ENCODE data around the gene CIAO1. TPM values are rescaled to one million over a fixed set of nuclear protein-coding genes. Genes with fewer than 3 reads are reported as not detected.

CIAO1 gene
- total and polyA plus RNA-seq, 10 donors = 31.3 to 122 (median 70.3) TPM

DNA sequence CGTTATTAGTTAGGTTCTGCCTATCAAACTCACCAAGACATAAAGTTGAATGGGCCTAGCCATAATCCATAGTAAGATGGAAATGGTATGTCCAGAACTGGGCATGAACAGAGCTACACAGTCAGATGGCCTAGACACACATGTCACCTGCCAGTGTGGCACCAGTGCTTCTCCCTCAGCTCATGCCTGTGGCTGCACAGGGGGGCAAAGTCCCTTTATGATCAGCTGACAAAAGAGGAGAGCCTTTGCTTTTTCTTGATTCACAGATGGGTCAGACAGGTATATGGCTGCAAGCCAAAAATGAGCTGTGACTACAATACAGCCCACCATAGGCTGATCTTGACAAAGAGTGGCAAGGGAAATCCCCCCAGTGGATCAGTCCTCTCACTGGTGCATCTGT is 29.1 kb upstream of the CIAO1 start:
- peaks cover 0 to 19% (median 0%) of the 10 kb centered on the region in 6 donors for H3K36me3 ChIP-seq
- TF ChIP-seq POLR2A (IDR thresholded peaks at IDR 0.05) = no peak
- TF ChIP-seq, protein P1, sequence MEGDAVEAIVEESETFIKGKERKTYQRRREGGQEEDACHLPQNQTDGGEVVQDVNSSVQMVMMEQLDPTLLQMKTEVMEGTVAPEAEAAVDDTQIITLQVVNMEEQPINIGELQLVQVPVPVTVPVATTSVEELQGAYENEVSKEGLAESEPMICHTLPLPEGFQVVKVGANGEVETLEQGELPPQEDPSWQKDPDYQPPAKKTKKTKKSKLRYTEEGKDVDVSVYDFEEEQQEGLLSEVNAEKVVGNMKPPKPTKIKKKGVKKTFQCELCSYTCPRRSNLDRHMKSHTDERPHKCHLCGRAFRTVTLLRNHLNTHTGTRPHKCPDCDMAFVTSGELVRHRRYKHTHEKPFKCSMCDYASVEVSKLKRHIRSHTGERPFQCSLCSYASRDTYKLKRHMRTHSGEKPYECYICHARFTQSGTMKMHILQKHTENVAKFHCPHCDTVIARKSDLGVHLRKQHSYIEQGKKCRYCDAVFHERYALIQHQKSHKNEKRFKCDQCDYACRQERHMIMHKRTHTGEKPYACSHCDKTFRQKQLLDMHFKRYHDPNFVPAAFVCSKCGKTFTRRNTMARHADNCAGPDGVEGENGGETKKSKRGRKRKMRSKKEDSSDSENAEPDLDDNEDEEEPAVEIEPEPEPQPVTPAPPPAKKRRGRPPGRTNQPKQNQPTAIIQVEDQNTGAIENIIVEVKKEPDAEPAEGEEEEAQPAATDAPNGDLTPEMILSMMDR (IDR thresholded peaks at IDR 0.05 in 8 of 11, conservative IDR thresholded peaks at IDR 0.05 in 3 of 11) = no peak
- TF ChIP-seq POLR2AphosphoS5 (IDR thresholded peaks at IDR 0.05) = no peak
- 93 to 100% (median 98%) methylated on average over 1 of the region's 1 CpG for WGBS, 5 donors
- H3K9me3 ChIP-seq = no peaks in the 10 kb centered on the region
- no peak overlapping the region for H3K27ac ChIP-seq
- no peak for DNase-seq
- intact Hi-C loops (cut with DNase I; ENCODE audit: low total_unique reads) = no loop called here
- H3K4me1 ChIP-seq = peaks cover 10 to 36% (median 26%) of the 10 kb centered on the region in 6 donors
- no peak overlapping the region for H3K4me3 ChIP-seq
- no peaks in the 10 kb centered on the region for H3K27me3 ChIP-seq (replicated peaks in 1 of 7)

DNA sequence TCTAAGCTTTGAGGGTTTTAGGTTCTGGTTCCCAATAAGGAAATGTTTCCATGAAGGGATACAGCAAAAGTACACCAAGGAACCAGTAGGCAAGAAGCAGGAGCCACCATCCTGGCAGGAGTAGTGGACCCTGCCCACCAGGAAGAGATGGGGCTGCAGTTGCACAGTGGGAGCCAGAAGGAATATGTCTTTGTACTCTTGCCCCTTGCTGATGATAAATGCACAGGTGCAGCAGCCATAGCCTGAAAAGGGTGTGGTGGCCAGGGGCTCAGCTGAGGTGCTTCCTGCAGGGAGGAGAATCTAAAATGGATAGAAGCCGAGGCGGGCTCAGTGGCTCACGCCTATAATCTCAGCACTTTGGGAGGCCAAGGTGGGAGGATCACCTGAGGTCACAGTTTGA is 27.8 kb upstream of the CIAO1 start:
- DNase-seq = no peak
- intact Hi-C loops (cut with DNase I; ENCODE audit: low total_unique reads) = no loop called here
- H3K27me3 ChIP-seq (replicated peaks in 1 of 7) = no peaks in the 10 kb centered on the region
- TF ChIP-seq, protein P1 (IDR thresholded peaks at IDR 0.05 in 8 of 11, conservative IDR thresholded peaks at IDR 0.05 in 3 of 11) = no peak
- TF ChIP-seq POLR2AphosphoS5 (IDR thresholded peaks at IDR 0.05) (no peak), POLR2A (IDR thresholded peaks at IDR 0.05) (no peak)
- no peak overlapping the region for H3K27ac ChIP-seq
- no peak overlapping the region for H3K4me3 ChIP-seq
- no peaks in the 10 kb centered on the region for H3K9me3 ChIP-seq
- H3K36me3 ChIP-seq = peaks cover 0 to 19% (median 0%) of the 10 kb centered on the region in 6 donors
- WGBS, 5 donors = 94 to 98% (median 96%) methylated on average over 3 of the region's 3 CpGs
- peaks cover 15 to 47% (median 40%) of the 10 kb centered on the region in 6 donors for H3K4me1 ChIP-seq

DNA sequence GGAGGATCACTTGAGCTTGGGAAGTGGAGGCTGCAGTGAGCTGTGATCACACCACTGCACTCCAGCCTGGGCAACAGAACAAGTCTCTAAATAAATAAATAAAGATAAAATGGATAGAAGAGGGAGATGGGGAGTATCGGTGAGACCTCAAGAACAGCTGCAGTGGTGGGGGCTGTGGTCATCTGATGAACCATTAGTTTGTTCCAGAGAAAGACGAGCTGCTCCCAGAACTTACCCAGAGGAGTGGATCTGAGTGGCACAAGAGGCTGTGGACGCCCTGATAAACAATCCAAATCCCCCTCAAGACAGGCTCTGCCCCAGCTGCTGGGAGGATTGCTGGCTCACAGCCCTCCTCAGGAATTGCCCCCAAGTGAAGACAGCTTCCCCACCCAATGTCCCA is 26.9 kb upstream of the CIAO1 start:
- intact Hi-C loops (cut with DNase I; ENCODE audit: low total_unique reads) = no loop called here
- Histone ChIP-seq H3K4me3 (no peak overlapping the region), H3K4me1 (peaks cover 8 to 47% (median 34%) of the 10 kb centered on the region in 6 donors), H3K36me3 (peaks cover 0 to 19% (median 0%) of the 10 kb centered on the region in 6 donors), H3K27me3 (replicated peaks in 1 of 7) (no peaks in the 10 kb centered on the region), H3K27ac (no peak overlapping the region), H3K9me3 (no peaks in the 10 kb centered on the region)
- DNase-seq = no peak
- no peak for TF ChIP-seq POLR2AphosphoS5 (IDR thresholded peaks at IDR 0.05)
- WGBS, 5 donors = 88 to 93% (median 90%) methylated on average over 3 of the region's 3 CpGs

DNA sequence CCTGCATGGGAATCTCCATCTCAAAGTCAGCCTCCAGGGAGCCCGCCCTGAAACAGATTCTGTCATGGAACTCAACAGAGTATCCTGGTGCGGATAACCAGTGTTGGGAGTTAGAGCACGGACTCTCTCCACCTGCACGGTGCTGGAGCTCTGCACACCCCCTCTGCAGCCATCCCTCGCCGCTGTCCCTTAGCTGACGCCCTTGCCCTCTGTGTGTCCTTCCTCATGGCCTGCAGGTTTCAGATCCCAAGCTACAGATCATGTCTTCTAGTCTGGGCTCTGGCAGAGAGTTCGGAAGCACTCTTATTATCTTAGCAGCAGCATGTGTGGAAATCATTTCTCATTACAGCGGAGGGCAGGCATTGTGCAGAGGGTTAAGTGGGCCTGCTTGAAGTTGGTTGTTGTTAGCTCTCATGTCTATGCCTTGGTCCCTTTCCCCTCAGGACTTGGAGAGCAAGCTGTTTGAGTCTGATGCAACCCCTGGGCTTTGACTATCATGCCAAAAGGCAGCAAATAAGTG is 26.2 kb upstream of the CIAO1 start:
- WGBS, 5 donors = 94 to 97% (median 95%) methylated on average over 9 of the region's 9 CpGs
- H3K9me3 ChIP-seq = no peaks in the 10 kb centered on the region
- H3K4me3 ChIP-seq = no peak overlapping the region
- no peak overlapping the region for H3K27ac ChIP-seq
- intact Hi-C loops (cut with DNase I; ENCODE audit: low total_unique reads) = no loop called here
- peaks cover 0 to 19% (median 0%) of the 10 kb centered on the region in 6 donors for H3K36me3 ChIP-seq
- H3K4me1 ChIP-seq = peaks cover 8 to 47% (median 31%) of the 10 kb centered on the region in 6 donors
- H3K27me3 ChIP-seq (replicated peaks in 1 of 7) = no peaks in the 10 kb centered on the region
- TF ChIP-seq, protein P1 (IDR thresholded peaks at IDR 0.05 in 8 of 11, conservative IDR thresholded peaks at IDR 0.05 in 3 of 11) = no peak
- no peak for DNase-seq
